CD4-positive, alpha-beta memory T cell (primary cell): ENCODE results near the gene PPM1N. TPM values are rescaled to one million over a fixed set of nuclear protein-coding genes. Genes with fewer than 3 reads are reported as not detected.

Experiments
- CTCF ChIA-PET: fragments of 350-600 bp; sonication (Branson Sonifier 250); formaldehyde crosslinking; loops from one replicate; lab custom pipeline; 2021; ENCODE audit warnings: inconsistent platforms; ENCODE audit not compliant: partially characterized antibody; lab: Charles Lee
- POLR2A ChIA-PET: fragments of 350-600 bp; sonication (Branson Sonifier 250); formaldehyde crosslinking; loops from one replicate; lab custom pipeline; 2021; ENCODE audit not compliant: partially characterized antibody; lab: Charles Lee
- DNase-seq, 5 donors: peaks; one replicate each; pipeline versions ENCODE4 v3.0.0 to v3.0.0-alpha.2; 2020 to 2022; ENCODE audit warnings: mixed read lengths in 1 of 5
- H3K27ac ChIP-seq: one replicate; pipeline ENCODE4 v1.7.0; 2013; ENCODE audit warnings: low read depth, low read length
- H3K27me3 ChIP-seq: 2 replicates; pipeline ENCODE4 v1.7.0; 2013; ENCODE audit warnings: mild to moderate bottlenecking, low read length, moderate library complexity; ENCODE audit not compliant: insufficient read depth
- H3K36me3 ChIP-seq: 2 replicates; pipeline ENCODE4 v1.7.0; 2013; ENCODE audit warnings: mild to moderate bottlenecking, low read length, moderate library complexity; ENCODE audit not compliant: insufficient read depth
- H3K4me1 ChIP-seq: 2 replicates; pipeline ENCODE4 v1.7.0; 2013; ENCODE audit warnings: mild to moderate bottlenecking, low read length, moderate library complexity; ENCODE audit not compliant: insufficient read depth
- H3K4me3 ChIP-seq, 2 donors: one replicate each; pipeline ENCODE4 v1.7.0; 2013; ENCODE audit warnings: low read length in 2 of 2, mild to moderate bottlenecking in 1 of 2
- H3K9me3 ChIP-seq, 2 donors: one replicate each; pipeline ENCODE4 v1.7.0; 2013; ENCODE audit warnings: low read length in 2 of 2, control low read depth in 1 of 2; ENCODE audit not compliant: control insufficient read depth in 1 of 2
- H3K27ac Mint-ChIP-seq, 7 donors: one replicate each; pipeline ENCODE4 v1.8.0; 2020 to 2021; ENCODE audit warnings: mixed read lengths in 7 of 7, mild to moderate bottlenecking in 6 of 7, inconsistent platforms in 3 of 7, moderate library complexity in 3 of 7
- H3K27me3 Mint-ChIP-seq, 2 donors: one replicate each; pipeline ENCODE4 v1.8.0; 2020 to 2021; ENCODE audit warnings: mixed read lengths in 2 of 2
- H3K36me3 Mint-ChIP-seq, 2 donors: one replicate each; pipeline ENCODE4 v1.8.0; 2020 to 2021; ENCODE audit warnings: mixed read lengths in 2 of 2, inconsistent platforms in 1 of 2, mild to moderate bottlenecking in 1 of 2
- H3K4me1 Mint-ChIP-seq, 4 donors: one replicate each; pipeline ENCODE4 v1.8.0; 2020 to 2021; ENCODE audit warnings: mixed read lengths in 4 of 4, mild to moderate bottlenecking in 1 of 4
- H3K4me3 Mint-ChIP-seq, 8 donors: one replicate each; pipeline ENCODE4 v1.8.0; 2020 to 2021; ENCODE audit warnings: mixed read lengths in 8 of 8, mild to moderate bottlenecking in 7 of 8, moderate library complexity in 6 of 8, inconsistent platforms in 3 of 8
- H3K9me3 Mint-ChIP-seq, 8 donors: one replicate each; pipeline ENCODE4 v1.8.0; 2020 to 2021; ENCODE audit warnings: mixed read lengths in 8 of 8, mild to moderate bottlenecking in 5 of 8, inconsistent platforms in 3 of 8, moderate library complexity in 1 of 8
- intact Hi-C: fragments of 100-400 bp; cut with micrococcal nuclease; formaldehyde crosslinking; loops from one replicate; pipeline ENCODE4 v1.15.1; 2023
- polyA plus RNA-seq, 2 donors: library from polyadenylated mRNA; unstranded; fragments of 300-500 nt; fragmentation: Illumina TruSeq; gene quantifications; one replicate each; pipeline ENCODE4 v1.2.3, GENCODE V29; 2021
- total RNA-seq, 2 experiments: library from RNA; stranded (reverse); gene quantifications; one replicate each; pipeline ENCODE4 v1.2.3, GENCODE V29; 2021

PPM1N gene
- total and polyA plus RNA-seq, 4 experiments from 2014 or later: 3.7 to 7.9 (median 4.9) TPM

- POLR2A ChIA-PET: no interaction called here
- no peaks in the 10 kb centered on the region for H3K27me3 Mint-ChIP-seq
Measured at GRCh38 chr19:45539459-45539858, 41.2 kb downstream of the PPM1N start.

GRCh38 chr19:45542234-45542668 is 44.0 kb downstream of the PPM1N start:
- CTCF ChIA-PET: interaction anchor here (1.7 kb wide), 1 partner anchor 16 kb away, joined by 7 read pairs; no protein-coding TSS in a partner anchor
- POLR2A ChIA-PET: no interaction called here
- Mint-ChIP-seq H3K4me3 (no peak overlapping the region), H3K4me1 (peaks cover 0 to 6% (median 3%) of the 10 kb centered on the region in 4 donors), H3K36me3 (no peaks in the 10 kb centered on the region), H3K27me3 (no peaks in the 10 kb centered on the region), H3K9me3 (peaks cover 0 to 4% (median under 1%) of the 10 kb centered on the region in 8 donors), H3K27ac (no peak overlapping the region)
- H3K27ac ChIP-seq: no peak overlapping the region
- intact Hi-C loops: no loop called here
- H3K4me3 ChIP-seq: no peak overlapping the region
- no peaks in the 10 kb centered on the region for H3K36me3 ChIP-seq
- no peaks in the 10 kb centered on the region for H3K4me1 ChIP-seq
- DNase-seq: no peak
- H3K27me3 ChIP-seq: no peaks in the 10 kb centered on the region
- H3K9me3 ChIP-seq: no peaks in the 10 kb centered on the region

More at GRCh38 chr19:45539459-45539858, 41.2 kb downstream of the PPM1N start:
- H3K4me1 ChIP-seq: no peaks in the 10 kb centered on the region
- intact Hi-C loops: no loop called here
- H3K36me3 Mint-ChIP-seq: no peaks in the 10 kb centered on the region
- no peak overlapping the region for H3K4me3 ChIP-seq
- H3K27ac ChIP-seq: no peak overlapping the region
- DNase-seq: no peak
- H3K27ac Mint-ChIP-seq: no peak overlapping the region
- no peaks in the 10 kb centered on the region for H3K27me3 ChIP-seq
- CTCF ChIA-PET: no interaction called here
- H3K4me1 Mint-ChIP-seq: peaks cover 0 to 6% (median 3%) of the 10 kb centered on the region in 4 donors
- H3K4me3 Mint-ChIP-seq: no peak overlapping the region
- no peaks in the 10 kb centered on the region for H3K9me3 ChIP-seq
- H3K36me3 ChIP-seq: no peaks in the 10 kb centered on the region
- peaks cover 0 to 4% (median under 1%) of the 10 kb centered on the region in 8 donors for H3K9me3 Mint-ChIP-seq

- H3K36me3 Mint-ChIP-seq: peaks cover 4 to 6% of the 10 kb centered on the region in 2 donors
- no peaks in the 10 kb centered on the region for H3K4me1 ChIP-seq
- H3K36me3 ChIP-seq: no peaks in the 10 kb centered on the region
- no peak overlapping the region for H3K4me3 Mint-ChIP-seq
- ChIA-PET CTCF (interaction anchor here (1.1 kb wide), 1 partner anchor 11 kb away, joined by 3 read pairs; no protein-coding TSS in a partner anchor), POLR2A (no interaction called here)
- no peak overlapping the region for H3K4me3 ChIP-seq
- intact Hi-C loops: no loop called here
- no peak for DNase-seq
- H3K27me3 ChIP-seq: no peaks in the 10 kb centered on the region
- no peaks in the 10 kb centered on the region for H3K27me3 Mint-ChIP-seq
- no peak overlapping the region for H3K27ac ChIP-seq
- H3K4me1 Mint-ChIP-seq: peaks cover 0 to 6% (median 3%) of the 10 kb centered on the region in 4 donors
- no peaks in the 10 kb centered on the region for H3K9me3 Mint-ChIP-seq
- H3K9me3 ChIP-seq: no peaks in the 10 kb centered on the region
- no peak overlapping the region for H3K27ac Mint-ChIP-seq
Measured at GRCh38 chr19:45547211-45547770, 49.0 kb downstream of the PPM1N start.

- no peak overlapping the region for H3K4me3 Mint-ChIP-seq
- no peaks in the 10 kb centered on the region for H3K9me3 ChIP-seq
- peaks cover 4 to 9% of the 10 kb centered on the region in 2 donors for H3K36me3 Mint-ChIP-seq
- POLR2A ChIA-PET: no interaction called here
- H3K27ac ChIP-seq: no peak overlapping the region
- intact Hi-C loops: no loop called here
- H3K27me3 Mint-ChIP-seq: no peaks in the 10 kb centered on the region
- no peaks in the 10 kb centered on the region for H3K9me3 Mint-ChIP-seq
- H3K27me3 ChIP-seq: no peaks in the 10 kb centered on the region
- H3K36me3 ChIP-seq: no peaks in the 10 kb centered on the region
- CTCF ChIA-PET: no interaction called here
- peaks cover 0 to 6% (median 3%) of the 10 kb centered on the region in 4 donors for H3K4me1 Mint-ChIP-seq
- no peak overlapping the region for H3K27ac Mint-ChIP-seq
- DNase-seq: no peak
- H3K4me1 ChIP-seq: no peaks in the 10 kb centered on the region
- H3K4me3 ChIP-seq: no peak overlapping the region
Measured at GRCh38 chr19:45547965-45548609, 49.8 kb downstream of the PPM1N start.

Other genes with a start within 250 kb of the PPM1N start
- 10 to 100 TPM; 24.3 to 25.2 TPM for gene MARK4, start 247.2 kb upstream of the PPM1N start, total RNA-seq
- gene MARK4, start 247.2 kb upstream of the PPM1N start, polyA plus RNA-seq: 1 to 10 TPM in 1 of 2 donors, under 1 TPM in 1; 0.11 to 1.7 TPM
- not detected for gene CKM, start 175.6 kb upstream of the PPM1N start, total RNA-seq
- gene CKM, start 175.6 kb upstream of the PPM1N start, polyA plus RNA-seq: not detected
- not detected for gene KLC3, start 157.7 kb upstream of the PPM1N start, total RNA-seq
- not detected for gene KLC3, start 157.7 kb upstream of the PPM1N start, polyA plus RNA-seq
- gene ERCC2, start 127.9 kb upstream of the PPM1N start, total RNA-seq: 10 to 100 TPM; 17.9 to 19.3 TPM
- 1 to 10 TPM; 5.1 to 9.2 TPM for gene ERCC2, start 127.9 kb upstream of the PPM1N start, polyA plus RNA-seq
- gene PPP1R13L, start 93.4 kb upstream of the PPM1N start, total RNA-seq: 10 to 100 TPM; 10.3 to 13.0 TPM
- gene PPP1R13L, start 93.4 kb upstream of the PPM1N start, polyA plus RNA-seq: under 1 TPM; 0.66 to 0.76 TPM
- gene POLR1G, start 91.8 kb upstream of the PPM1N start, total RNA-seq: 1 to 10 TPM; 2.0 to 2.9 TPM
- gene POLR1G, start 91.8 kb upstream of the PPM1N start, polyA plus RNA-seq: 1 to 10 TPM; 1.2 to 8.4 TPM
- gene ERCC1, start 74.5 kb upstream of the PPM1N start, total RNA-seq: 10 to 100 TPM; 46.6 to 46.9 TPM
- gene ERCC1, start 74.5 kb upstream of the PPM1N start, polyA plus RNA-seq: 10 to 100 TPM; 36.2 to 38.3 TPM
- 1 to 10 TPM; 4.2 to 4.7 TPM for gene FOSB, start 30.4 kb upstream of the PPM1N start, total RNA-seq
- 10 to 100 TPM; 12.5 to 17.1 TPM for gene FOSB, start 30.4 kb upstream of the PPM1N start, polyA plus RNA-seq
- gene RTN2, start 1.4 kb upstream of the PPM1N start, total RNA-seq: 1 to 10 TPM in 1 of 2 experiments, under 1 TPM in 1; 0.14 to 1.1 TPM
- gene RTN2, start 1.4 kb upstream of the PPM1N start, polyA plus RNA-seq: under 1 TPM in 1 of 2 donors, not detected in 1; 0.48 TPM
- gene VASP, start 9.0 kb downstream of the PPM1N start, total RNA-seq: 10 to 100 TPM; 89.8 to 92.8 TPM
- gene VASP, start 9.0 kb downstream of the PPM1N start, polyA plus RNA-seq: 10 to 100 TPM; 49.1 to 53.4 TPM
- gene OPA3, start 86.4 kb downstream of the PPM1N start, total RNA-seq: 10 to 100 TPM in 1 of 2 experiments, 1 to 10 TPM in 1; 9.9 to 10.8 TPM
- 10 to 100 TPM in 1 of 2 donors, 1 to 10 TPM in 1; 4.4 to 12.9 TPM for gene OPA3, start 86.4 kb downstream of the PPM1N start, polyA plus RNA-seq
- gene GPR4, start 103.8 kb downstream of the PPM1N start, total RNA-seq: not detected
- not detected for gene GPR4, start 103.8 kb downstream of the PPM1N start, polyA plus RNA-seq
- gene EML2, start 141.0 kb downstream of the PPM1N start, total RNA-seq: 10 to 100 TPM; 76.7 to 78.0 TPM
- gene EML2, start 141.0 kb downstream of the PPM1N start, polyA plus RNA-seq: 10 to 100 TPM; 11.0 to 20.8 TPM
- gene GIPR, start 169.8 kb downstream of the PPM1N start, total RNA-seq: 1 to 10 TPM; 6.1 to 6.4 TPM
- under 1 TPM in 1 of 2 donors, not detected in 1; 0.12 TPM for gene GIPR, start 169.8 kb downstream of the PPM1N start, polyA plus RNA-seq
- 100 to 1,000 TPM; 380 to 406 TPM for gene SNRPD2, start 193.5 kb downstream of the PPM1N start, total RNA-seq
- gene SNRPD2, start 193.5 kb downstream of the PPM1N start, polyA plus RNA-seq: 1,000 to 10,000 TPM in 1 of 2 donors, 100 to 1,000 TPM in 1; 956 to 1,238 TPM
- 10 to 100 TPM; 10.8 to 11.4 TPM for gene QPCTL, start 194.2 kb downstream of the PPM1N start, total RNA-seq
- gene QPCTL, start 194.2 kb downstream of the PPM1N start, polyA plus RNA-seq: 1 to 10 TPM in 1 of 2 donors, under 1 TPM in 1; 0.94 to 1.5 TPM
- gene FBXO46, start 232.5 kb downstream of the PPM1N start, total RNA-seq: 10 to 100 TPM; 33.1 to 37.3 TPM
- gene FBXO46, start 232.5 kb downstream of the PPM1N start, polyA plus RNA-seq: 10 to 100 TPM in 1 of 2 donors, 1 to 10 TPM in 1; 3.7 to 17.2 TPM
- not detected for gene MEIOSIN, start 235.0 kb downstream of the PPM1N start, total RNA-seq
- not detected for gene MEIOSIN, start 235.0 kb downstream of the PPM1N start, polyA plus RNA-seq